OCI-LY1 (cell line): ENCODE measurements around the gene KRTAP17-1.

Experiments used
- CTCF ChIP-seq: fragments of 200-600 bp; sonication (generic), shearing (Covaris generic); IDR thresholded peaks from 2 replicates; pipeline ENCODE4 v1.5.1; 2017; ENCODE audit warnings: mild to moderate bottlenecking, antibody characterized with exemption, low read length, moderate library complexity, mixed read lengths
- EZH2 ChIP-seq: fragments of 200-600 bp; sonication (generic), shearing (Covaris generic); IDR thresholded peaks from 2 replicates; pipeline ENCODE4 v1.8.0; 2017; ENCODE audit warnings: borderline replicate concordance, mixed run types, mild to moderate bottlenecking, antibody characterized with exemption, low read length, moderate library complexity, mixed read lengths

- TF ChIP-seq CTCF: no peak
- no peak for TF ChIP-seq EZH2
Measured at GRCh38 chr17:41333098-41333497, 17.6 kb upstream of the KRTAP17-1 start.
